Hematopoietic multipotent progenitor cell treated with erythropoietin and hydrocortisone succinate and interleukin-3 and kit ligand, for 4 days (in vitro differentiated cells): Measurements from ENCODE around the gene PRG2.
A peak's percentile ranks its signal among the peaks of the same experiment; 100 is the strongest.

Source experiments
- DNase-seq: peaks from one replicate; pipeline ENCODE4 v3.0.0-alpha.2; 2015

Gene PRG2, protein sequence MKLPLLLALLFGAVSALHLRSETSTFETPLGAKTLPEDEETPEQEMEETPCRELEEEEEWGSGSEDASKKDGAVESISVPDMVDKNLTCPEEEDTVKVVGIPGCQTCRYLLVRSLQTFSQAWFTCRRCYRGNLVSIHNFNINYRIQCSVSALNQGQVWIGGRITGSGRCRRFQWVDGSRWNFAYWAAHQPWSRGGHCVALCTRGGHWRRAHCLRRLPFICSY

DNA sequence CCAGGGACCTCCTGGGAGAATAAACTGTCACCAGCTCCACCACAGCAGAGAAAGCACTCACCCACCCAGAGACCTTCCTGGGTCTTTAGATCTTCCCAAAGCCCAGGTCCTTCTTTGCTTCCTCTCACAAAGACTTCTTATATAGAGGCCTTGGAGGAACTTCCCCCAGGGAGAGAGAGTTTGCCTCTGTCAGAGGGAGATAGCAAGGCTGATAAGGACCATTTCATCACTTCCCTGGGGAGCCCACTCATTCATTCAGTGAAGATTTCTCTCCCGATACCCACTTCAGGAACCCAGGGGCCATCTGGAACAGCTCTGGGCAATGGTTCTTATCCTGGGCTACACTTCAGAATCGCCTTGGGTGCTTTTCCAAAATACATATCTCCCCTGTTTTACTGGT lies at the start of gene PRG2:
Gene PRG2, minus strand, starts transcription at position 116 of the 400 bp plus-strand sequence. CDS start 706 bp downstream, outside the sequence.
- peak; percentile 72 for DNase-seq

DNA sequence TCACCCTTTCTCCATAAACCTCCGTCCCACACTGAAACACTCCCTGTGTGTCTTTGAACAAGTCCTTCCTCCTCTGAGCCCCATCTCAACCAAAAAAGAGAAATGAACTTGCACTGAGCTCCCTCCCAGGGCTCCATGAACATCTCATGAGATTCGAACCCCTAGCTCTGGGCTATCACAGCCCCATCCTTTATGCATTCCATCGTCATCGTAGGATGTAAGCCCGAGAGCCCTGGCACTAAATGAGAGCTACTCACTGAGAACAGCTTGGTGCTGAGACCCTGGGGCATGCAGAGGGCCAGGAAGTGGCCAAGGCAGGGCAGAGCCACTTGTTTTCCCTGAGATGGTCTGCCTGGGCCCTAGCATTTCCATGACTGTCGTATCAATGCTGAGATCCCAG lies 49.3 kb upstream of the PRG2 start:
- no peak for DNase-seq

DNA sequence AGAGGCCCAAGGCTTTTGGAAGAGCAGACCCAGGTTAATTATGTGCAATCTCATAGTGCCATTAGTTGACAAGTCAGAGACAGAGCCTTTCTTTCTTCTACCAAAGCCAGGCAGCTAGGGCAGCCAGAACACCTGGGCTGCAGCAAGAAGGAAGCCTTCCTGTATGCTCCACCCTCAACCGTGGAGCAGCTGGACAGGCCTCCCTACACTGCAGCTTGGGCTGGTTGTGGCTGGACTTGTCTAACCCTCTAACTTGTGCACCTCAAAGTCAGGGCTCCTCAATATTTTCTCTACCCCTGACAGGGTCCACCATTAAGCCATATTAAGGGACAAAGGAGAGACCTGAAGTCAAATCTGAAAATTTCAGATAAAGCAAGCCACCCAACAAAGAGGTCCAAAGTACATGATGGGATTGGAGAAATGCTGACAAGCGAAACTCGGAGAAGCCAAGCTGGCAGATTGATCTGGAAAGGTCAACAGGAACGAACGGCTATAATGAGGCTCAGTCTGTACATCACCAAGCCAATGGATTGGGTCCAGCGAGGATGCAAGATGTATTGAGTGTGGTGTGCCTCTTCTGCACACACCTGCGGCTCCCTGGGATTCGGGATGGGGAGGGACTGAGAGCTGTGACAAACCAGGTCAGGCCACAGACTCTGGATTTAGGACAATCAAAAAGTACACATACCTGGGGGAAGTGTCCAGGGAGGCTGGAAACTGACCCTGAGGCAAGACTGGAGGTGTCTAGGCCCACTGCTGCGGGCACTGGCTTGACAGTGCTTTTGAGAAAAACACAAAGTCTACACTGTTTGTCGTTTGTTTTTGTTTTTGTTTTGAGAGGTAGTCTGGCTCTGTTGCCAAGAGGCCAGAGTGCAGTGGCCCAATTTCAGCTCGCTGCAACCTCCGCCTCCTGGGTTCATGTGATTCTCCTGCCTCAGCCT lies 48.2 kb upstream of the PRG2 start:
- no peak for DNase-seq

DNA sequence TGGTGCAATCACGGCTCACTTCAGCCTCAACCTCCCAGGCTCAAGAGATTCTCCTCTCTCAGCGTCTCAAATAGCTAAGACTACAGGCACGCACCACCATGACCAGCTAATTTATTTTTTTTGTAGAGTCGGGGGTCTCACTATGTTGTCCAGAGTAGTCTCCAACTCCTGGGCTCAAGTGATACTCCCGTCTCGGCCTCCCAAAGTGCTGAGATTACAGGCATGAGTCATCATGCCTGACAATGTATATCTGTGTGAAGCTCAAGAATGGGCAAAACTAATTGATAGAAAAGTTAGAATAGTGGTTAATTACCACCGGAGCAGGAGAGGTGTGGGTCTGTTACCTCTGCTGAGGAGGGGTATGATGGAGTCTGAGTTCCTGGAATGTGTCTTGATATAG lies 45.6 kb upstream of the PRG2 start:
- DNase-seq: no peak

DNA sequence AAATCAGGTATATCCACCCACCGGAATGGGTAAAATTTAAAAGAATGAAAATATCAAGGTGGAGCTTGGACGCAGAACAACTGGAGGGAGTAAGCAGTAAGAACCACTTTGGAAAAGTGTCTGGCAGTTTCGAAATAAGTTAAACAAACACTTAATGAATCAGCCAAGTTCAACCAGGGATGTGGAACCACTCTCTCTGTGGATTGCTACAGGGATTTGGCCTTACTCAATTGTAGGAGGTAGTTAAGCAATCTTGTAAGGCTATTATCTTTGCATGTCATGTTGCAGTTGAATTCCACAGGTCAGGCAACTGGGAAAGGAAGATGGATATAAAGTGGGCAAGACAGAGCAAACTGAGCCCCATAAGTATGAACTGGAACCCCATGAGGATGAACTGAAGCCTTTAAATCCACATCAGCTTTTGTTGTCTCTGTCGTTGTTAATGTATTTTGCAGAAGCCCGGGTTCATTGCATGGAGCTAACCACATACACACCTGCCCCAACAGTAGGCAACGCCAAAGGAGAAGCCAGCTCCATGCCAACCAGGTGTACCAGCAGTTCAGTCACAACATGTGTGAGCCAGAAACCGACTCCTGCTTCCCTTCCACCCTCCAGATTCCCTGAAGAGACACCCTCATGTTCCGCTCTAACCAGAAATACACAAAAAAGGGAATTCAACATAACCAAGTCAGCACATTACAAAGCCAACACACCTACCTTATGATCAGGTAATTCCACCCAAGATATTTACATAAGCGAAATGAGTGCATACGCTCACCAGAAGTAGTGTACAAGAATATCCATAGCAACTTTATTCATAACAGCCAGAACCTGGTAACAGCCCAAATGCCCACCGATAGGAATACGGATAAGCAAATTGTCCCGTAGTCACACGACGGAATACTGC lies 44.4 kb upstream of the PRG2 start:
- no peak for DNase-seq

DNA sequence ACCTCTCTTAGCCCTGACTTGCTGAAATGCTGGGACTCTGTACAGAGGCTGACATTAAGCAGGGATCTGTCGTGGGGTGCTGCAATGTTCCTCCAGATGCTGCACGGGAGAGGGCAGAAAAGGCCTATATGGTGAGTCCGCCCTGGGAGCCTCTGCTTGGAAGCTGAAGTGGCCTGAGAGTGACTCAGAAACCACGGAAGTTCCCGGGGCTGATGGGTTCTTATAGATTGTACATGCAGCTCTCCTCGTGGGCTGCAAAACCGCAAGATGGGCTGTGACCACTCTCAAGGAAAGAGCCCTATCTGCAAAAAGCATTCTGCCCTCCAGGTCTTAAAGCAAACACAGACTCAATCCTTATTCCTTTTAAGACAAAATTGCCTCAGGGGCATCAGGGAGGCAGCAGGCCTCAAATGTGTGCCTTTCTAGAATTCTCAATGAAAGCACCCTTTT lies 42.3 kb upstream of the PRG2 start:
- peak; percentile 99 for DNase-seq

DNA sequence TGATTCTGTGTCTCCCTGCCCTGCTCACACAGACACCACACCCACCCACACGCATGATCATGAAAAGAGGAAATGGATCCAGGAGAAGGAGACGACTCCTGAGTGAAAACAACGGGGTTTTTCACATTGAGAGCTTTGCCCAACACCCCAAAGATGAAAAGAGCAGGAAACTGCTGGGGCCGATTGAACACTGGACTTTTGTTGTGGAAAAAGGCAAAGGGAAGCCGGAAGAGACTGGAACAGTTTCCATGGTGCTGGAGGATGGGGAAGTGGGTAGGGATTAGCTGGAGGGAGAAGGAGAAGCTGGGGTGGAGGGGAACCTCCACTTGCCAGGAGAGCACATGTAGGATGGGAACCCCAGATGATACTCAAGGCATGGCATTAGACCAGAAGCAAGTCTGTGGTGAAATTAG lies 41.7 kb upstream of the PRG2 start:
- DNase-seq: no peak

DNA sequence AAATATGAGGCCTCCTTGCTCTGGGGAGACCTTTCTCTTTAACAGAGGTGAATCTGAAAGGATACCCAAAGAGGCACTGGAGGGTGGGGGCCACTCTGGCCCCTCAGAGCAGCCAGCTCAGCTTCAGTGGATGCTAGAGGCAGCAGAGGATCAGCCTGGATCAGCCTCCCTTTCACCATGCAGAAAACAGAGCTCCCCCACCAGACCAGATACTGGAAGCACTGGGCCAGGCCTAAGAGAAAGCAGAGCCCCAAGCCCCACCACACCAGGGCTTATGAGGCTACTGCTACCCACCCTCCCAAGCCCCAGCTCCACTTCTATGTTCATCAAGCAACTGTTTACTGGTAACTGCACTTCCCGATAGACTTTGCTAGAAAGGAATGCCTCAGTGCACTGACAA lies 40.5 kb upstream of the PRG2 start:
- peak; percentile 57 for DNase-seq

DNA sequence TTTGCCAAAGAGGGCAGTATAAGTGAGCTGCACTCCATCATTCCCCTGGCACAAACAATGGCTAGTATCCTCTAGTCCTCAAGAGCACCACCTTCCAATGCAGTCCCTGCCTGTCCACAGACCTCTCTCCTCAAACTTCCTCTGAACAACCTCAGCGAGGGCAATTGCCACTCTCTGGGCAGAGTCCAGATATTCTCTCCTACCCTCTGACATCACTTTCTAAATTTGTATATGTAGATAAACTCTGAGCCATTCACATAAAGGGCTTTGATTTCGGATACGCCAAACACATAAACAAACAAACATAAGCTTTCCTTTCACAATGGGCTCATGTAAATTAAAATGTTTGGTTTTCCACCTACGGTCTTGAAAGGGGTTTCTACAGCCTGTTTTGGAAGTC lies 39.5 kb upstream of the PRG2 start:
- DNase-seq: no peak

DNA sequence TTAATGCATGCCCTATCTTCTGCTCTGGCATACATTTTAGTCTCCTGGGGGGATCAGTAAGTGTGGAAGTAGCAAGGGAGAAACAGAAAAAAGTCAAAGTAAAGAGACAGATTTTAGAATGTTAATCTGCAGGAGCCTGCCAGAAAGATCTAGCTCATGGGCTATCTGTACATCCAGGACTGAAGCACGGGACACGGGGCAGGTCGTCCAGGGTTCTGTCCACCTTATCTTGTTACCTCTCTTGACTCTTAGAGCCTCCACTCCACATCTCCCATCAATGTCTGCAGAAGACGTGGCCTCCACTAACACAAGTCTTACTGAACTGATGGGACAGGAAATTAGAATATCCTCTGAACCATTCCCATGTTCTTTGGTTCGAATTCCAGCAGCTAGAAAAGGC lies 38.2 kb upstream of the PRG2 start:
- no peak for DNase-seq

DNA sequence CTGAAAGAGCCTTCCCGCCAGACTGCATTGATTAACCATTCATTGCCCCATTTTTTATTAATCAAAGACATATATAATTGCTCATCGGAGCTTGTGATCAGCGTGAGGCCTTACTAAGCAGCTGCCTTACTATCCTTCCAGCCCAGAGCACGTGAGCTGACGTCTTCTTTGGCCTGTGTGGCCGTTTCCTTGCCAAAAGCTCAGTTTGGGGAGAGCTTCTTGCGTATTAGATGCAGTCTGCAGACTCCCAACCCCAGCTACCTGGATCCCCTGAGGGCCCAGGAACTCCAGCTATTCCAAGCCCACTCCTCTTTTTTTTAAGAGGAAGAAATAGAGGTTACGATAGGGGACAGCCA lies 37.3 kb upstream of the PRG2 start:
- DNase-seq: no peak

DNA sequence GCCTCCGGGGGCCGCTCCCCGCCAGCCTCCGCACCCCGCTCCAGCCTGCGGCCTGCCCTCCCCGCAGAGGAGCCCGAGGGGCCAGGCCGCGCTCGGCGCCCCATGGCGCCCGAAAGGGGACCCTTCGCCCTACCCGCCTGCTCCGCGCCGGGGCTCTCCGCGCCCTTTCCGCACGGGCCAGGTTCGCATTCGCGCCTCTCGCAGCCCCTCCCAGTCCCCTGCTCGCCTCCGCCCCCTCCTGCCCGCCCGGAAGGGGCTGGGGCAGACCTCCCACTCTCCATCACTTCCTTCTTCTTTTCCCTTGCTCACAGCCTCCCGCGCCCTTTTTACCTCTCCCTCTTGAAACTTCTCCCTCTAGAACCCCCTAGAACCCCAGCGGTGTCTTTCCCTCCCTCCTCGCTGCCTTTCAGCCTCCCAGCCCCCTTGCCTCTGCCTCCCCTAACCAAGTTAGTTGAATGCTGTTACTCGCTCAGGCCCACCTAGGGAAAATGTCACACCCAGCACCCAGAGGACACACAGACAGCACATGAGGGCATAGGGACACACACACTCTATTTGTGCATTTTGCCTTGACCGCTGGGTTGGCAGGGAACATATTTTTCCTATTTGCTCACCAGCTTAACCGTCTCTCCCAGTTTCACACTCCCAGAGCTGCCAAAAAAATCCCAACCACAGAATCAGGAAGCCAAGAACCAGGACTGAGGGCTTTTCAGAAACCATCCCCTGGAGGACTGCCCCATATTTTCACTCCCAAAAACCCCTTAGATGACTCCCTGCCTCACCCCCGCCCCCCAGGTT lies 36.7 kb upstream of the PRG2 start, which contains the start of gene SLC43A3:
Gene SLC43A3, minus strand, starts transcription at position 193 of the 798 bp plus-strand sequence. CDS start 949 bp downstream, outside the sequence.
- peak; percentile 96 for DNase-seq

DNA sequence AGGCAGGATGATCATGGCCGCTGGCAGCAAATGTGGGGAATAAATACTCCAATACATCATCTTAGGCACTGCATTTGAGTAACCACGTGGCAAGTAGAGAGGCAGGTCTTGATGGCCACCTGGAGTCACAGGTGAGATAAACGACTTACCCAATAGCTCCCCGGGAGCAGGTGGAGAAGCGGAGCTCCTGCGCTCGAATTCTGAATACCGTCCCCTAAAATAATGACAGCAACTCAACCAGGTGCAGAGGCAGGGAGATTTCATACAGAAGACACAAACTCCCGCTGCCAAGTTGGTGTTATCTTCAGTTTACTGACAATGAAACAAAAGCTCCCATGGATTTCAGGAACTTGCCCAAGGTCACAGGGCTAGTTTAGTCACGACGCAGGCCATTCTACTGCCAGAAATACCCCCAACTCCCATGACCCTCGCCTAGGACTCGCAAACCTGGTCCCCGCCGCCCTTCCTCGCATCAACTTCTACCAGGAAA lies 36.0 kb upstream of the PRG2 start:
- peak; percentile 46 for DNase-seq

DNA sequence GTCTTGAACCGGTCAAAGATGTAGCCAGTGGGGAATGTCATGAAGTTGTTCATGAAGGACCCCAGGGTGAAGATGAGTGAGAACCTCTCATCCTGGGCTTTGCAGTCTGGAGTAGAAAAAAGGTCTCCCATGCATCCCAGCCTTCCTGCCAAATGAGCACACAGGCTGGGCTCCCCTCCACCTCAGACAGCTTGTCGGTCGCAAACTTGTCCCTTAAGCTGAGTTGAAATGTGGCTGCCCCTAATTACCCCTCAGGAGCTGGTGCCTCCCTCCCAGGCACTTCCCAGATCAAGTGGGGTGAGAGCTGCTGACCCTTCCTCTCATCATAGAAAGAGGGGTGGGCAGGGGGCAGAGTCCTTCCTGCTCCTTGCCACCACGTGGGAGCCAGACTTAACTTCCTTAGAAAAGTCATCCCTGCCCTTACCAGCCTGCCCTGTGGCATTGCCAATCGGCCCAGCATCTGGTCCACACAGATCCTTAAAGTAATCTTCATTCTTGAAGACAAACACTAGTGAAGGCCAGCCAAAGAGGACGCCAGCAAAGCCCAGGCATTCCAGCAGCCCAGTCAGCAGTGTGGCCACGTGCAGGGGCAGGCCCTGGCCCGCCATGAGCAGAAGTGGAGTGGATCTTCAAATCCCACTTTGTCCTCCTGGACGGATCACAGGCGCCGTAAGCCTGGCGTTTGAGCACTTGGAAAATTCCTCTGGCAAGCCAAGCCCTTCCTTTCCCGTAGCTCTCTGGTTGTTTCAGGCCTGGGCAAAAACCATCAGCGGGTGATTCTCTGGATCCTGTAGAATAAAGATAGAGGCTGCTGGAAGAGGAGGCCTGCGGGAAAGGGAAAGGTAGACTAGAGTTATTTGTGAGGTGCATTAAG lies 35.4 kb upstream of the PRG2 start:
- no peak for DNase-seq

DNA sequence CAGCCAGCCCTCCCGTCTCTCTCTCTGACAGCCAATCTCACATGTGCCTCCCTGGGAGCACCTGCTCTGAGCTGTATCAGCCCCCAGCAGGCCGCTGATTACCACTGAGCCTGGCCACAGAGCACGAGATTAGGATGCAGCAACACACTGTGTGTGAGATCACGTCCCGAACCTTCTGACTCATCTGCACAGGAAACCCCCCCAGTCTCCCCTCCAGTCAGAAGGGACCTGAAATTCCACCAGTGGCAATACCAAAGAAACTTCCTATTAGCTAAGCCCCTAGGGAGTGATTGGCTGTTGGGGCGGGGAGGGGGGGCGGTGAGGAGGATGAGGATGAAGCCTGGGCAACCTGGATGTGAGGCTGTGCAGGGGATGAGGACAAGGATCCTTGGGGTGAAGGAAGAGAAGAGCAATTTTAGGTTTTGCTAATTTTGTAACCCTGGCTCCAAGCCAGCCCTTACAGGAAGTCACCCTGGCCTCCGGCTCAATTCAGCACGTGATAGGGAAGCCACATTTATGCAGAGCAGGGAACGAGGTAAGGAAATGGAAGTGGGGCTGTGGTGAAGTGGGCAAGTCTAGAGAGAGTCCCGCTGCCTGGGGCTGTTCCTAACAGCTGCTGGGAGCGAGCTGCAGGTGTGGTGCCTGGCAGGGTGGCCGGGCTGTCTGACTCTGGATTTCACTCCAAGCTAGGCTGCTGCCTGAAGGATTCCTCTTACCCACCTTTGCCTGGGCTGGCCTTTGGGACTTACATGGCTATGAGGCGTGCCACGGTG lies 34.5 kb upstream of the PRG2 start:
- peak; percentile 99 for DNase-seq

DNA sequence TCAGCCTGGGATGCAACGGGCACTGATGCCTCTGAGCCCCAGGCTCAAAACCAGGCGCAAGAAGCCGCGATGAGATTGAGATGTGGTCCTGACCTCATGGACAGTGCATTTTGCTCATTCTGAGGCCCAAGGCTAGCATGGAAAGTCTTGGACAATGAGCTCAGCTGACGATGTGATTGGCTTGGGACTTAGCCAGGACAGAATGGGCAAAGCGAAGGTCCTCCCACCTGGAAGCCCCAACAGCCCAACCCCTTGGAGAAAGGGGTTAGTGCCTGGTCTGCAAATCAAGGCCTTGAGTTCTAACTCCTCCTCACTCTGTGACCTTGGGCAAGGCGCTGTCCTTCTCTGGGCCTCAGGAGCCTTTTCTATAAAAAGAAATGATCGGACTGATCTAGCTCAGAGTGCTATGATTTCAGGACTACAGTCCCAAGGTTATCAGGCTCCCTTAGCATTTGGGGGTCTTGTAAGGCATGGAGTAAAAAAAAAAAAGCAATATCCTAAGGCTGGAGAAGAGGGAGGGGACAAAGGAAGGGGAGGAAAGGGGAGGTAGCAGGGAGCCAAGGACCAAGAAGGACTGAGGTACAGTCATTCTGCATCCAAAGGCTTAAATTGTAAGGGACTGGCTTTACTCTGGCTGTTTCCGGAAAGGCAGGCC lies 33.8 kb upstream of the PRG2 start:
- DNase-seq: no peak

DNA sequence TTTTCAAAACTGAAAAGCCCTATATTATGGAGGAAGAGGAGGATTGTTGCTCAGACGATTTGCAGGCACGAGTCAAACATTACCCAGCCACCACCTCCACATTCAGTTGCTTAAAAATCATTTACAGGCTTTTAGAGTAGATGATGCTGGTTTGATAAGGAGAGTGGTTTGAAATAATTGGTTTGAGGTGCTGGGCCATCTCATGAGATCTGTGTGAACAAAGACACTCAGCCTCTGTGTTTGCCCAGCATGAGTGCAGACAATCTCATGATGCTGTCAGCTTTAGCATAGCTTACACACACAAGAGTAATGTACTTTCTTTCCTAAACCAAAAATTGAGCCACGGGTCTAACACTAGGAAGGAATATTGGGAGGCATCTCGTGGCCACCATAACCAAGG lies 32.2 kb upstream of the PRG2 start:
- DNase-seq: no peak

DNA sequence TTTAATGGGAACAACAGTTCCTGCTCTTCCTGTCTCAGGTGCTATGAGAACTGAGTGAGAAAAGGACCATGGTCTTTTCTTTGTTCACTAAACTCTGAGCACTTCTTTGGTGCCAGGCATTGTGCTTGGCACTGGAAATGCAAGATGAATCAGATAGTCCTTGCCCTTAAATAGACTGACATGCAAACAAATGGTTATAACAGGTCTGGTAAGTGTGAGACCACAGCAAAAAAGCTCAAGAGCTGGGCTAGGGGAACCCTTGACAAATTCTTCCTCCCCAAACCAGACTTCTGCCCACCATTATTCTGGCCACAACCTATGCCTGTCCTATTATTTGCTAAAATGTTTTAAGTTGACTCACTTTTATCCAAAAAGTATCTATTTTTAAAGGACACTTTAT lies 31.4 kb upstream of the PRG2 start:
- no peak for DNase-seq

DNA sequence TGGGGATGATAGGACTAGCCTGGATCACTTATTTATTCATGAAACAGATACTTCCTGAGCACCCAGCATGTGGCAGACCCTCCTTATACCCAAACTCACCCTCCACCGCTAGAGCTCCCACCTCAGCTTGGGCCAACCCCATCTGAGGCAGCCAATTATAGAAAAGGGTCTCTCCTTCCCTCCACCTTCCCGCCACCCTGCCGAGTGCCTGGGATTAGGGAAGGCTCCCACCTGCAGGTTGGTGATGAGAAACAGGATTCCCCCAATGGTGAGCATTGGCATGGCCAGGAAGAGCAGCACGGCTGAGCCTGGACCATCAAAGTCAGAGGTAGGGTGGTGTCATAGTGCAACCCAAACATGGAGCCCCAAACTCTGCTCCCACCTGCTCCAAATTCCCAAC lies 30.6 kb upstream of the PRG2 start:
- DNase-seq: no peak

DNA sequence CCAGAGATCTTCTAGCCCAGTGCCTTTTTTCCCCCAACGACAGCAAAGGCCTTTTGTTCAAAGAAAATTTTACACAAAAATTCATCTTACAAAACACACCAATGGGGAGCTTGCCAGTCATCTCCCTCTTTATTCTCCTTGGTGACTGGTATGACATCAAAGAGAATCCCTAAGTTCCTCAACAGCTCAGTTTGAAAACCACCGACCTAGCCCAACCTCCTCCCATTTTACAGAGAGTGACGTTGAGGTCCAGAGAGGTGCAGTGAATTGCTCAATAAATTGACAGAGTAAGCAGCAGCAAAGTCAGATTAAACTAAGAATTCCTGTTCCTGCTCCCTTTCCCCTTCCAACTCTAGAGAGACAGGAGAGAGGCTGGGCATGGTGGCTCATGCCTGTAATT lies 28.7 kb upstream of the PRG2 start:
- no peak for DNase-seq
